ENCODE results near the gene ITIH6.

DNA sequence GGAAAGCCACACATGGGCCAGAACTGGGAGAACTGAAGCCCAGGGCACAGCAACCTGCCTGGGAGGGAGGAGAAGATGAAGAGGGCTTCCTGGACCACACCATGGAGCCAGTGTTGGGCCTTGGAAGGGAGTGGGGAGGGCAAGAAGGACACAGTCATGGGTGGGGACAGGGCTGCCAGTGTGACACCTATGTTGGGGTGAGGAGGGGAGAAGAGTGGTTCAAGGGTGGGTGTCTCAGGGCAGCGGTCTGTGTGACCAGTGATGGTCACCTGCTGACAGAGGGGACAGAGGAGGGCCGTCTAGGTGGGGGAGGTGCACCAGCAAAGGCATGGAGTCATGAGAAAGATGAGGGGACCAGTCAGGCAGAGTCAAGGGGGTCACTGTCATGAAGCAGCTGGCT is 23.3 kb upstream of the ITIH6 start:
- TF ChIP-seq, protein P1, sequence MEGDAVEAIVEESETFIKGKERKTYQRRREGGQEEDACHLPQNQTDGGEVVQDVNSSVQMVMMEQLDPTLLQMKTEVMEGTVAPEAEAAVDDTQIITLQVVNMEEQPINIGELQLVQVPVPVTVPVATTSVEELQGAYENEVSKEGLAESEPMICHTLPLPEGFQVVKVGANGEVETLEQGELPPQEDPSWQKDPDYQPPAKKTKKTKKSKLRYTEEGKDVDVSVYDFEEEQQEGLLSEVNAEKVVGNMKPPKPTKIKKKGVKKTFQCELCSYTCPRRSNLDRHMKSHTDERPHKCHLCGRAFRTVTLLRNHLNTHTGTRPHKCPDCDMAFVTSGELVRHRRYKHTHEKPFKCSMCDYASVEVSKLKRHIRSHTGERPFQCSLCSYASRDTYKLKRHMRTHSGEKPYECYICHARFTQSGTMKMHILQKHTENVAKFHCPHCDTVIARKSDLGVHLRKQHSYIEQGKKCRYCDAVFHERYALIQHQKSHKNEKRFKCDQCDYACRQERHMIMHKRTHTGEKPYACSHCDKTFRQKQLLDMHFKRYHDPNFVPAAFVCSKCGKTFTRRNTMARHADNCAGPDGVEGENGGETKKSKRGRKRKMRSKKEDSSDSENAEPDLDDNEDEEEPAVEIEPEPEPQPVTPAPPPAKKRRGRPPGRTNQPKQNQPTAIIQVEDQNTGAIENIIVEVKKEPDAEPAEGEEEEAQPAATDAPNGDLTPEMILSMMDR (IDR thresholded peaks at IDR 0.05), result no peak
- no peak for TF ChIP-seq POLR2AphosphoS5 (IDR thresholded peaks at IDR 0.05)
- TF ChIP-seq POLR2A (IDR thresholded peaks at IDR 0.05), result no peak

Measured in suprapubic skin (tissue), 4 donors.